ENCODE results near the gene TFDP2. TPM values are rescaled to one million over a fixed set of nuclear protein-coding genes. Genes with fewer than 3 reads are reported as not detected.

Gene TFDP2
- total RNA-seq, 2 experiments from 2014 or later, result 99.9 to 169 TPM

DNA sequence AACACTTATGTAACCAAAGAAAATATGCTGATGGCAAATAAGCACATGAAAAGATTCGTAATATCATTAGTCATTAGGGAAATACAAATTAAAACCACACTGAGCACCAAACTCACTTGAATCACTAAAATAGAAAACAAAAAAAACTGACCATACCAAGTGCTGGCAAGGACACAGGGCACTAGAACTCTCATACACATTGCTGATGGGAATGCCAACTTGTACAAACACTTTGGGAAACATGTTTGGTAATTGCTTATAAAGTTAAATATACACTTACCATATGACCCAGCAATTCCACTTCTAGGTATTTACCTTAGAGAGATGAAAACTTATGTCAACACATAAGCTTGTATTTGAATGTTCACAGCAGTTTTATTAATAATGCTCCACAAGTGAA is 95.5 kb downstream of the TFDP2 start:
- Histone ChIP-seq H3K4me1 (ENCODE audit: insufficient read depth, low read length, poor library complexity, severe bottlenecking) (no peaks in the 10 kb centered on the region), H3K79me2 (ENCODE audit: insufficient read depth, low read depth, low read length) (no peaks in the 10 kb centered on the region), H3K4me2 (ENCODE audit: low read length) (no peak overlapping the region), H4K20me1 (ENCODE audit: insufficient read depth, low read length) (no peaks in the 10 kb centered on the region), H3K36me3 (ENCODE audit: insufficient read depth, low read length) (peaks cover 32% of the 10 kb centered on the region), H3K9me3 (ENCODE audit: low read length) (peaks cover 9% of the 10 kb centered on the region), H3K9me2 (ENCODE audit: insufficient read depth, low read length) (no peaks in the 10 kb centered on the region), H2AFZ (ENCODE audit: low read length) (no peak overlapping the region), H3K4me3 (ENCODE audit: low read depth, low read length, poor library complexity, severe bottlenecking) (no peak overlapping the region), H3K27ac (ENCODE audit: low read depth, low read length, poor library complexity, severe bottlenecking) (no peak overlapping the region)
- BruUV-seq (replicated peaks), result no TSS peak
- TF ChIP-seq, protein P1, sequence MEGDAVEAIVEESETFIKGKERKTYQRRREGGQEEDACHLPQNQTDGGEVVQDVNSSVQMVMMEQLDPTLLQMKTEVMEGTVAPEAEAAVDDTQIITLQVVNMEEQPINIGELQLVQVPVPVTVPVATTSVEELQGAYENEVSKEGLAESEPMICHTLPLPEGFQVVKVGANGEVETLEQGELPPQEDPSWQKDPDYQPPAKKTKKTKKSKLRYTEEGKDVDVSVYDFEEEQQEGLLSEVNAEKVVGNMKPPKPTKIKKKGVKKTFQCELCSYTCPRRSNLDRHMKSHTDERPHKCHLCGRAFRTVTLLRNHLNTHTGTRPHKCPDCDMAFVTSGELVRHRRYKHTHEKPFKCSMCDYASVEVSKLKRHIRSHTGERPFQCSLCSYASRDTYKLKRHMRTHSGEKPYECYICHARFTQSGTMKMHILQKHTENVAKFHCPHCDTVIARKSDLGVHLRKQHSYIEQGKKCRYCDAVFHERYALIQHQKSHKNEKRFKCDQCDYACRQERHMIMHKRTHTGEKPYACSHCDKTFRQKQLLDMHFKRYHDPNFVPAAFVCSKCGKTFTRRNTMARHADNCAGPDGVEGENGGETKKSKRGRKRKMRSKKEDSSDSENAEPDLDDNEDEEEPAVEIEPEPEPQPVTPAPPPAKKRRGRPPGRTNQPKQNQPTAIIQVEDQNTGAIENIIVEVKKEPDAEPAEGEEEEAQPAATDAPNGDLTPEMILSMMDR (conservative IDR thresholded peaks at IDR 0.05; ENCODE audit: low read length), result no peak
- no peak for TF ChIP-seq EZH2phosphoT487 (IDR thresholded peaks at IDR 0.05; ENCODE audit: borderline replicate concordance, low read depth, low read length)
- CTCF ChIA-PET (ENCODE audit: unreplicated experiment), result no interaction called here
- intact Hi-C loops (cut with micrococcal nuclease; ENCODE audit: unreplicated experiment), result no loop called here
- no peak for DNase-seq (ENCODE audit: low spot score)
- POLR2A ChIA-PET, result interaction anchor here (0.6 to 2.0 kb wide), 2 partner anchors 10 to 35 kb away, joined by 5 to 7 read pairs; no protein-coding TSS in a partner anchor

DNA sequence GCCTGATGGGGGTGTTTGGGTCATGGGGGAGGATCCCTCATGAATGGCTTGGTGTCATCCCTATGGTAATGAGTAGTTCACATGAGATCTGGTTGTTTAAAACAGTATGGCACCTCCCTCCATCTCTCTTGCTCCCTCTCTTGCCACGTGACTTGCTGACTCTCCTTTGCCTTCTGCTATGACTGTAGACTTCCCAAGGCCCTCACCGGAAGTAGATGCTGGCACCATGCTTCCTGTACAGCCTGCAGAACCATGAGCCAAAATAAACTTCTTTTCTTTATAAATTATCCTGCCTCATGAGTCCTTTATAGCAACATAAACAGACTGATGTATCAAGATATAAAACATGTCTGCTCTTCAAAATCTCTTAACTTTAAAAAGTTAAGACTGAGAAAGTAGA is 96.1 kb downstream of the TFDP2 start:
- CTCF ChIA-PET (ENCODE audit: unreplicated experiment), result no interaction called here
- no peak overlapping the region for H3K27ac ChIP-seq (ENCODE audit: low read depth, low read length, poor library complexity, severe bottlenecking)
- DNase-seq (ENCODE audit: low spot score), result no peak

DNA sequence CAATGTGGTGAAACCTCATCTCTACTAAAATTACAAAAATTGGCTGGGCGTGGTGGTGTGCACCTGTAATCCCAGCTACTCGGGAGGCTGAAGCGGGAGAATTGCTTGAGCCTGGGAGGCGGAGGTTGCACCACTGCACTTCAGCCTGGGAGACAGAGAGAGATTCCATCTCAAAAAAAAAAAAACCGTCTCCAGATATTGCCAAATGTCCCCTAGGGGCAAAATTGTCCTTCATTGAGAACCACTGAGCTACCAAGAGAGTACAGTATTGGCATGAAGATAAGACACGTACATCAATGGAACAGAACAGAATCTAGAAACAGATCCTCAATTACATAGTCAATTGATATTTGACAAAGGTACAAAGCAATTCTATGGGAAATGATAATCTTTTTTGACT is 98.0 kb downstream of the TFDP2 start:
- H3K36me3 ChIP-seq (ENCODE audit: insufficient read depth, low read length), result peaks cover 32% of the 10 kb centered on the region
- no peak overlapping the region for H3K4me2 ChIP-seq (ENCODE audit: low read length)
- H3K4me1 ChIP-seq (ENCODE audit: insufficient read depth, low read length, poor library complexity, severe bottlenecking), result no peaks in the 10 kb centered on the region
- H3K9me2 ChIP-seq (ENCODE audit: insufficient read depth, low read length), result no peaks in the 10 kb centered on the region
- H3K4me3 ChIP-seq (ENCODE audit: low read depth, low read length, poor library complexity, severe bottlenecking), result no peak overlapping the region
- no peaks in the 10 kb centered on the region for H3K79me2 ChIP-seq (ENCODE audit: insufficient read depth, low read depth, low read length)
- H4K20me1 ChIP-seq (ENCODE audit: insufficient read depth, low read length), result no peaks in the 10 kb centered on the region
- no peak overlapping the region for H3K27ac ChIP-seq (ENCODE audit: low read depth, low read length, poor library complexity, severe bottlenecking)
- ChIA-PET POLR2A (interaction anchor here (0.6 to 1.9 kb wide), 6 partner anchors 9 to 189 kb away, joined by 3 to 6 read pairs (median 4); no protein-coding TSS in a partner anchor), CTCF (ENCODE audit: unreplicated experiment) (no interaction called here)
- peaks cover 9% of the 10 kb centered on the region for H3K9me3 ChIP-seq (ENCODE audit: low read length)
- TF ChIP-seq EZH2phosphoT487 (IDR thresholded peaks at IDR 0.05; ENCODE audit: borderline replicate concordance, low read depth, low read length), result no peak
- TF ChIP-seq, protein P1 (conservative IDR thresholded peaks at IDR 0.05; ENCODE audit: low read length), result no peak
- intact Hi-C loops (cut with micrococcal nuclease; ENCODE audit: unreplicated experiment), result no loop called here
- no peak overlapping the region for H2AFZ ChIP-seq (ENCODE audit: low read length)
- BruUV-seq (replicated peaks), result no TSS peak
- DNase-seq (ENCODE audit: low spot score), result no peak

More for the DNA sequence above, 96.1 kb downstream of the TFDP2 start:
- intact Hi-C loops (cut with micrococcal nuclease; ENCODE audit: unreplicated experiment), result no loop called here
- no peak overlapping the region for H3K4me3 ChIP-seq (ENCODE audit: low read depth, low read length, poor library complexity, severe bottlenecking)
- POLR2A ChIA-PET, result no interaction called here
- H3K36me3 ChIP-seq (ENCODE audit: insufficient read depth, low read length), result peaks cover 32% of the 10 kb centered on the region
- no peak overlapping the region for H3K4me2 ChIP-seq (ENCODE audit: low read length)
- no peak overlapping the region for H2AFZ ChIP-seq (ENCODE audit: low read length)
- no peaks in the 10 kb centered on the region for H3K4me1 ChIP-seq (ENCODE audit: insufficient read depth, low read length, poor library complexity, severe bottlenecking)
- H3K9me3 ChIP-seq (ENCODE audit: low read length), result peaks cover 9% of the 10 kb centered on the region
- H3K9me2 ChIP-seq (ENCODE audit: insufficient read depth, low read length), result no peaks in the 10 kb centered on the region
- no TSS peak for BruUV-seq (replicated peaks)
- H3K79me2 ChIP-seq (ENCODE audit: insufficient read depth, low read depth, low read length), result no peaks in the 10 kb centered on the region
- TF ChIP-seq, protein P1 (conservative IDR thresholded peaks at IDR 0.05; ENCODE audit: low read length), result no peak
- no peak for TF ChIP-seq EZH2phosphoT487 (IDR thresholded peaks at IDR 0.05; ENCODE audit: borderline replicate concordance, low read depth, low read length)
- H4K20me1 ChIP-seq (ENCODE audit: insufficient read depth, low read length), result no peaks in the 10 kb centered on the region
